Measurements from ENCODE around the gene TAMM41.
"Not testable (repeated sequence)": the region's sequence is repeated elsewhere in the genome, so short reads cannot be mapped to it uniquely, and the experiment has no call there.

The TAMM41 gene

GRCh38 chr3:11757929-11758328 is 88.8 kb downstream of the TAMM41 start:
- DNase-seq, result no peak

- peak; percentile 11 to 13 for DNase-seq
Measured at GRCh38 chr3:11757441-11757875, 89.2 kb downstream of the TAMM41 start.

DNA sequence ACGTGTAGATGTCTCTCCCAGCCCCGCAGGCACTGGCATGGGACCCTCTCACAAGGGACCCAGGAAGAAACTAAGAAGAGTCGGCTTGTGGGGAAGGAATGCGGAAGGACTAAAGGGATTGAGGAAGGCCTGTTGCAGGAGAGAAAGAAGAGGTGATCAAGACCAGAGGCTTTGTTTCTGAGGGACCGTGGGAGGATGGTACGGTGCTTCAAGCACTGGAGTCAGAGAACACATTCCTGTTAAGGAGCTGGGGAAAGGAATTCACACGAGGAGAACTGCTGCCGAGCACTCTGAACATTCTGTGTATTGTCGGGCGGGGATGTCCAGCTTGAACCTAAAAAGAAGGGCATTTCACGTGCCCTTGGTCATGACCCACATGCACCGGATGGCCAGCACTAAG is 91.4 kb downstream of the TAMM41 start:
- no peak for DNase-seq

- not testable (repeated sequence) for DNase-seq
Measured at GRCh38 chr3:11752254-11752653, 94.4 kb downstream of the TAMM41 start.

- DNase-seq, result not testable (repeated sequence)
Measured at GRCh38 chr3:11748306-11748705, 98.4 kb downstream of the TAMM41 start.
